Stomach (tissue), 9 donors: ENCODE data around the gene P2RX1. TPM values are rescaled to one million over a fixed set of nuclear protein-coding genes. Genes with fewer than 3 reads are reported as not detected.

Experiments
- DNase-seq, 2 donors: peaks; one replicate each; pipeline versions ENCODE4 v3.0.0 to v3.0.0-alpha.2; 2013 to 2019
- H3K27ac ChIP-seq, 5 donors: fragments of 200-600 bp in 4 of 5; sonication (generic) in 4 of 5; one replicate each; pipeline ENCODE4 v1.5.1; 2013 to 2019; ENCODE audit warnings: mild to moderate bottlenecking in 1 of 5, moderate library complexity in 1 of 5
- H3K27me3 ChIP-seq, 3 donors: fragments of 200-600 bp; sonication (generic); one replicate each; pipeline ENCODE4 v1.5.1; 2017 to 2019; ENCODE audit warnings: mixed run types in 1 of 3
- H3K36me3 ChIP-seq, 4 donors: fragments of 200-600 bp; sonication (generic); 1 replicate in 3 of 4; 2 replicates in 1 of 4; pipeline ENCODE4 v1.5.1; 2016 to 2019
- H3K4me1 ChIP-seq, 4 donors: fragments of 200-600 bp; sonication (generic); one replicate each; pipeline ENCODE4 v1.5.1; 2016 to 2019
- H3K4me3 ChIP-seq, 4 donors: fragments of 200-600 bp; sonication (generic) in 3 of 4; one replicate each; pipeline ENCODE4 v1.5.1; 2016 to 2019; ENCODE audit warnings: mild to moderate bottlenecking in 1 of 4
- H3K9me3 ChIP-seq, 4 donors: fragments of 200-600 bp; sonication (generic); one replicate each; pipeline ENCODE4 v1.5.1; 2016 to 2019
- EP300 ChIP-seq: sonication (generic); formaldehyde crosslinking; IDR thresholded peaks from one replicate; pipeline ENCODE4 v1.6.1; 2017; ENCODE audit warnings: antibody characterized with exemption
- POLR2A ChIP-seq, 4 donors: fragments of 450-650 bp; IDR thresholded peaks; one replicate each; pipeline ENCODE4 v1.6.1; 2016; ENCODE audit warnings: antibody characterized with exemption in 4 of 4, control low read depth in 2 of 4, mild to moderate bottlenecking in 1 of 4, moderate library complexity in 1 of 4
- POLR2AphosphoS5 ChIP-seq, 3 donors: sonication (generic); formaldehyde crosslinking; IDR thresholded peaks; one replicate each; pipeline ENCODE4 v1.6.1; 2016; ENCODE audit warnings: antibody characterized with exemption in 3 of 3
- WGBS, 5 donors: extraction: QIAGEN DNeasy Blood & Tissue Kit in 3 of 5; methylation state at CpG; one replicate each; pipeline versions ENCODE4 v1.1.5 to v1.1.7; 2013 to 2018; 5-methylcytosine and 5-hydroxymethylcytosine counted together
- intact Hi-C: fragments of 100-400 bp; cut with DNase I; formaldehyde crosslinking; loops from one replicate; pipeline ENCODE4 v1.15.1; 2023; ENCODE audit warnings: low total_unique reads
- polyA plus RNA-seq, 3 donors: library from polyadenylated mRNA; stranded (reverse); fragments of 200-250 nt; gene quantifications; one replicate each; pipeline ENCODE4 v1.2.3, GENCODE V29; 2013
- total RNA-seq, 5 donors: library from RNA; depleted of rRNA; stranded (reverse); fragments of >200 nt; gene quantifications; one replicate each; pipeline versions ENCODE4 v1.1.0 to v1.2.3, GENCODE V29; 2014 to 2016
- TF ChIP-seq, protein P1 (sequence below), 7 experiments: fragments of 450-650 bp in 4 of 7; fragments of 200-600 bp in 3 of 7; sonication (generic) in 3 of 7; IDR thresholded peaks; one replicate each; pipeline ENCODE4 v1.5.1; 2016 to 2019; ENCODE audit warnings: antibody characterized with exemption in 7 of 7, control low read depth in 2 of 7, mild to moderate bottlenecking in 1 of 7
- donor health status: healthy with polysubstance abuse.
- donor health status: Bipolar disorder and iron deficiency.
- donor health status: healthy.

The P2RX1 gene
- total and polyA plus RNA-seq, 8 donors, result 0.75 to 13.4 (median 3.0) TPM

DNA sequence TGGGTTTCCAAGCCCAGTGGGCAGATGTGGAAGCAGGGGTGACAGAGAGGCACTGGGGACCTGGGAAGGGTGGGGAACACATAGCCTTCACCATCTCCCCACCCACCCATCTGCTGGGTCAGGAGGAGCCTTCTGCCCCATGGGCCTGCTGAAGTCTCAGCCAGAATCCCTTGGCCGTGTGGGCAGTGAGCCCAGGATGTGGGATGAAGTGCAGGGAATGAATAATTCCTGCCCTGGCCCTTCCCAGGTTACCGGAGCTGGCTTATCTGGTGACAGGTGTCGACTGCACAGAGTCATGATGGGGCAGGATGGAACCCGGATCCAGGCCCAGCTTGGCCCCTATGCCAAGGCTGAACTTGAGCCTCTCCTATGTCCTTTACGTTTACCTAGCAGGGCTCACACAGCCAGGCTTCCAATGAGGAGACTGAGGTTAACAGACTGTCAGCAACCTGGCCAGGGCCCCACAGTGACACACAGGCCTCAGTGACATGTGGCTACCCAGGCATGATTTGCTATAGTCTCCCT lies 30.5 kb upstream of the P2RX1 start:
- Histone ChIP-seq H3K27me3 (no peaks in the 10 kb centered on the region), H3K4me3 (no peak overlapping the region), H3K27ac (no peak overlapping the region), H3K4me1 (peaks cover 6 to 18% (median 13%) of the 10 kb centered on the region in 4 donors), H3K36me3 (peaks cover 17 to 94% (median 81%) of the 10 kb centered on the region in 4 donors), H3K9me3 (no peaks in the 10 kb centered on the region)
- WGBS, 5 donors, result 32 to 51% (median 37%) methylated on average over 5 of the region's 5 CpGs
- no peak for TF ChIP-seq EP300
- TF ChIP-seq, protein P1, sequence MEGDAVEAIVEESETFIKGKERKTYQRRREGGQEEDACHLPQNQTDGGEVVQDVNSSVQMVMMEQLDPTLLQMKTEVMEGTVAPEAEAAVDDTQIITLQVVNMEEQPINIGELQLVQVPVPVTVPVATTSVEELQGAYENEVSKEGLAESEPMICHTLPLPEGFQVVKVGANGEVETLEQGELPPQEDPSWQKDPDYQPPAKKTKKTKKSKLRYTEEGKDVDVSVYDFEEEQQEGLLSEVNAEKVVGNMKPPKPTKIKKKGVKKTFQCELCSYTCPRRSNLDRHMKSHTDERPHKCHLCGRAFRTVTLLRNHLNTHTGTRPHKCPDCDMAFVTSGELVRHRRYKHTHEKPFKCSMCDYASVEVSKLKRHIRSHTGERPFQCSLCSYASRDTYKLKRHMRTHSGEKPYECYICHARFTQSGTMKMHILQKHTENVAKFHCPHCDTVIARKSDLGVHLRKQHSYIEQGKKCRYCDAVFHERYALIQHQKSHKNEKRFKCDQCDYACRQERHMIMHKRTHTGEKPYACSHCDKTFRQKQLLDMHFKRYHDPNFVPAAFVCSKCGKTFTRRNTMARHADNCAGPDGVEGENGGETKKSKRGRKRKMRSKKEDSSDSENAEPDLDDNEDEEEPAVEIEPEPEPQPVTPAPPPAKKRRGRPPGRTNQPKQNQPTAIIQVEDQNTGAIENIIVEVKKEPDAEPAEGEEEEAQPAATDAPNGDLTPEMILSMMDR (IDR thresholded peaks at IDR 0.05), result no peak
- no peak for TF ChIP-seq POLR2A (IDR thresholded peaks at IDR 0.05)
- TF ChIP-seq POLR2AphosphoS5 (IDR thresholded peaks at IDR 0.05), result no peak
- intact Hi-C loops, result no loop called here
- no peak for DNase-seq

DNA sequence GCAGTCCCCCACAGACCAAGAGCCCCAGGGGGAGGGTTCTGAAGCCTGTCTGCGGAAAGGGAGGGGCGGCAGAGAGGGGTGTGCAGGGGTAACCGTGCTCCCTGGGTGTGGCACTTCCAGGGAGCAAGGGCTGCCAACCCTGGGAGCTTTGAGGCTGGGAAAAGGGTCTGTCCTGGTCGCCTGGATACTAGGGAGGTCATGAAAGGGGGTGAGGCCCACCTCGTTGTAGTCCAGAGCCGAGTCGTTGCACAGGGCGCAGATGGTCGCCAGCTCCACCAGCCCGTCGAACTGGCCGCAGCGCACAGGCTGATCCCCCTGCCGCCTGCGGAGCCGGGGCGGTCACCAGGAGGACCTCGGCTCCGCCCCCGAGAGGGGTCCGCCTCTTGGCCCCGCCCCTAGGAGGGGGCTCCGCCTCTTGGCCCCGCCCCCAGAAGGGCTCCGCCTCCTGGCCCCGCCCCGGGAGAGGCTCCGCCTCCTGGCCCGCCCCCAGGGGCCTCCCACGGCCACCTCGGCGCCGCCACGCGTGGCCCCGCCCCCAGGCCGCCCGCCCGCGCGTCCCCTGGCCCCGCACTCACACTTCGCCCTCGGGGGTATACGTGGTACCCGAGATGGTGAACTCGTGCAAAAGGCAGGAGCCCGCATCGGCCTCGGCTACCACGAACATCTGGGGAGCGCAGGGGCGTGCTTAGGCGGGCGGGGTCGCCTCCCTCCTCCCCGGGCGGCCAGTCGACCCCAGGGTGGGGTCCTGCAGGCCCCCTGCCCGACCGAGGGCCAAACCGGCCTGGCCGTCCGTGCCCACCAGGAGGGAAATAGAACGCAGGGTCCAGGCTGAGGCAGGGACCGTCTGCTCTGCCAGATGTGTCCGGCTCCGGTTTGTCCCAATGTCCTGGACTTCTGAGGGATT lies 28.5 kb upstream of the P2RX1 start:
- H3K27me3 ChIP-seq, result no peaks in the 10 kb centered on the region
- peaks cover 27 to 94% (median 84%) of the 10 kb centered on the region in 4 donors for H3K36me3 ChIP-seq
- TF ChIP-seq POLR2AphosphoS5 (IDR thresholded peaks at IDR 0.05) (no peak), EP300 (no peak), POLR2A (IDR thresholded peaks at IDR 0.05) (no peak)
- TF ChIP-seq, protein P1 (IDR thresholded peaks at IDR 0.05), result no peak
- intact Hi-C loops, result no loop called here
- peak overlapping the region in 4 of 5 donors; percentile 28 to 66 (median 48) for H3K27ac ChIP-seq
- H3K4me1 ChIP-seq, result peaks cover 6 to 18% (median 13%) of the 10 kb centered on the region in 4 donors
- no peaks in the 10 kb centered on the region for H3K9me3 ChIP-seq
- H3K4me3 ChIP-seq, result peak overlapping the region; percentile 37 to 48 (median 46)
- 27 to 53% (median 36%) methylated on average over 14 to 66 of the region's 68 CpGs for WGBS, 5 donors
- peak; percentile 66 to 85 for DNase-seq

DNA sequence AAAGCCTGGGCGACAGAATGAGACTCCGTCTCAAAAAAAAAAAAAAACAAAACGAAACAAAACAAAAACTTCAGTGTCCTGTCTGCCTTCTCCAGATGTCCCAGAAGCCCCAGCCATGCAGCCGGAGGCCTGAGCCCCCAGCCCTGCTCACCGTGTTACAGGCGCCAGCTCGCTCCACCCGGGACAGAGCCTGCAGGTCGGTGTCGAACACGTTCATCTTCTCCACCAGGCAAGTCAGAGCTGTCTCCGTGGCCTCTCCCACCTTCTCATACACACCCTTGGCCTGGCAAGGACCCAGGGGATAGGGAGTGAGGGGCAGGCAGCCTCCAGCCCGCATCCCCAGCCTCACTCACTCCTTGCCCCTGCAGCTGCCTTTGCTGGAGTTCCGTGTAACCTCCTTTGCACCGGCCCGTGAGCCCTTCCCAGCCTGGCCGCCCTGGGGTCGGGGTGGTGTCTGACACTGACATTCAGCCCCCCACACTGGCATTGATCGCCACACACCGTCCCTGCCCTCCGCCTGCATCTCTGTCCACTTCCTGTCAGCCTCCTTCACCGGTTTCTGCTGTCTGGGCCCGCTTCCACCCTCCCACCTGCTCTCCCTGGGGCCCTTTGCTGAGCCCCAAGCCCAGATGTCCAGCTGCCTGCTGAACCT lies 27.1 kb upstream of the P2RX1 start:
- intact Hi-C loops, result no loop called here
- Histone ChIP-seq H3K27me3 (no peaks in the 10 kb centered on the region), H3K9me3 (no peaks in the 10 kb centered on the region), H3K36me3 (peaks cover 27 to 95% (median 79%) of the 10 kb centered on the region in 4 donors), H3K4me1 (peaks cover 6 to 18% (median 13%) of the 10 kb centered on the region in 4 donors), H3K4me3 (no peak overlapping the region), H3K27ac (no peak overlapping the region)
- DNase-seq, result no peak
- 84 to 96% (median 92%) methylated on average over 22 to 23 of the region's 23 CpGs for WGBS, 5 donors
- TF ChIP-seq POLR2A (IDR thresholded peaks at IDR 0.05) (no peak), POLR2AphosphoS5 (IDR thresholded peaks at IDR 0.05) (no peak), EP300 (no peak)

DNA sequence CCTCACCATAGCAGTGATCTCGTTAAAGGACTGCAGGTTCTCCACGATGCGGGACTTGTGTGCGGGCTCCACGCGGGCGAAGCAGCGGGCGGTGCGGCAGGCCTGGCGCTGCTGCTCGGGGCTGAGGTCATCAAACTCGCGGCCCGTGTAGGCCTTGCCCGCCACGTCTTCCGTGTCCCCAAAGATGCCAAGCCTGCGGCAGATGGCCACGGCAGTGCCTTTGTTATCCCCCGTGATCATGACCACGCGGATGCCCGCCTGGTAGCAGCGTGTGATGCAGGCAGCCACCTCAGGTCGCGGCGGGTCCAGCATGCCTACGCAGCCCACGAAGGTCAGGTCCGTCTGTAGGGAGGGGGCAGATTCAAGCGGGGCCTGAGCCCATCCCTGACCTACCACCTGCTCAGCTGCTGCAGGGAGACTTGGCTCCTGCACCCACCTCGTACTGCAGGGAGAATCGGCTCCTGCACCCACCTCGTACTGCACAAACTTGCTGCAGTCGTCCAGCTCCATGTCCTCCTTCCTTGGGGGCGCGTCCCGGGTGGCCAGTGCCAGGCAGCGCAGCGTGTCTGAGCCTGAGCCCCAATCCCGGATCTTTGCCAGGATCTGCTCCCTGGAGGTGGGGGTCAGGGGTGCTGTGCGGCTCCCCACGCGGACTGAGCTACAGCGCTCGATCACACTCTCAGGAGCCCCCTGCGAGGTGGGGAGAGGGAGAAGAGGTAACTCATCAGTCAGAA lies 24.9 kb upstream of the P2RX1 start:
- H3K27me3 ChIP-seq, result no peaks in the 10 kb centered on the region
- H3K4me3 ChIP-seq, result no peak overlapping the region
- no peak overlapping the region for H3K27ac ChIP-seq
- 94 to 96% (median 95%) methylated on average over 33 to 48 of the region's 48 CpGs for WGBS, 5 donors
- H3K4me1 ChIP-seq, result peaks cover 6 to 18% (median 13%) of the 10 kb centered on the region in 4 donors
- no peak for DNase-seq
- intact Hi-C loops, result no loop called here
- peaks cover 24 to 96% (median 80%) of the 10 kb centered on the region in 4 donors for H3K36me3 ChIP-seq
- TF ChIP-seq POLR2AphosphoS5 (IDR thresholded peaks at IDR 0.05) (no peak), EP300 (no peak), POLR2A (IDR thresholded peaks at IDR 0.05) (no peak)
- TF ChIP-seq, protein P1 (IDR thresholded peaks at IDR 0.05), result no peak
- no peaks in the 10 kb centered on the region for H3K9me3 ChIP-seq
